ENCODE results near the gene REX1BD.

Gene REX1BD

DNA sequence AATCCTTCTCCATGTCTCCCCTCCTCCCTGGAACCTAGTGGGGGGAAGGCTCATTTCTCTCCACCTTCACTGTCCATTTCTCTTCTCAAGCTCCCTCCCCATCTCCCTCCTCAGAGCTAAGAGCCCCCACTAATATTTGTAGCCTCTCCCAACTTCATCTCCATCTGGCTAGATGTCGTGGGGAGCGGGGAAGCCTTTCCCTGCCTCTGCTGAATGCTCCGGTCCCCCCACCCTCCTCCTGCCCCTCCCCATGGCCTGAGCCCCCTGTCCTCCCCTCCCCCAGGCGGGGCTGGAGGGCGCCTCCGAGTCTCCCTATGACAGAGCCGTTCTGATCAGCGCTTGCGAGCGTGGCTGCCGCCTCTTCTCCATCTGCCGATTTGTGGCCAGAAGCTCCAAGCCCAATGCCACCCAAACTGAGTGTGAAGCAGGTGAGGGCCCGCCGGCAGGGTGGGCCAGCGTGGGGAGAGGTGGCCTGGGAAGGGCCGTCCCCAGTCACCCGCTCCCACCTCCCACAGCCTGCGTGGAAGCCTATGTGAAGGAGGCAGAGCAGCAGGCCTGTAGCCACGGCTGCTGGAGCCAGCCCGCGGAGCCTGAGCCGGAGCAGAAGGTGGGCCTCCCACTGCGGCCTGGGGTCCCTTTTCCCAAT lies 25.1 kb downstream of the REX1BD start:
- H3K27me3 ChIP-seq (replicated peaks; ENCODE audit: control insufficient read depth, insufficient read depth, low read length, poor library complexity, severe bottlenecking), result peaks cover 61% of the 10 kb centered on the region
- no peak overlapping the region for H3K4me3 ChIP-seq (ENCODE audit: insufficient read depth, low read depth, low read length, poor library complexity, severe bottlenecking)
- no peaks in the 10 kb centered on the region for H3K36me3 ChIP-seq (ENCODE audit: control insufficient read depth, insufficient read depth, low read length)
- peaks cover 28% of the 10 kb centered on the region for H3K4me1 ChIP-seq (ENCODE audit: control insufficient read depth, insufficient read depth, low read length, poor library complexity, severe bottlenecking)
- no peak overlapping the region for H3K27ac ChIP-seq (ENCODE audit: insufficient read depth, low read length, poor library complexity, severe bottlenecking)
- no peak for DNase-seq
- no peaks in the 10 kb centered on the region for H3K9me3 ChIP-seq (ENCODE audit: control insufficient read depth, low read length)

- peaks cover 40% of the 10 kb centered on the region for H3K27me3 ChIP-seq (replicated peaks; ENCODE audit: control insufficient read depth, insufficient read depth, low read length, poor library complexity, severe bottlenecking)
- no peak overlapping the region for H3K27ac ChIP-seq (ENCODE audit: insufficient read depth, low read length, poor library complexity, severe bottlenecking)
- H3K4me1 ChIP-seq (ENCODE audit: control insufficient read depth, insufficient read depth, low read length, poor library complexity, severe bottlenecking), result peaks cover 21% of the 10 kb centered on the region
- H3K36me3 ChIP-seq (ENCODE audit: control insufficient read depth, insufficient read depth, low read length), result no peaks in the 10 kb centered on the region
- no peak overlapping the region for H3K4me3 ChIP-seq (ENCODE audit: insufficient read depth, low read depth, low read length, poor library complexity, severe bottlenecking)
- H3K9me3 ChIP-seq (ENCODE audit: control insufficient read depth, low read length), result no peaks in the 10 kb centered on the region
- DNase-seq, result no peak
These were observed 27.4 kb downstream of the REX1BD start for GRCh38 chr19:18616023-18616422.

DNA sequence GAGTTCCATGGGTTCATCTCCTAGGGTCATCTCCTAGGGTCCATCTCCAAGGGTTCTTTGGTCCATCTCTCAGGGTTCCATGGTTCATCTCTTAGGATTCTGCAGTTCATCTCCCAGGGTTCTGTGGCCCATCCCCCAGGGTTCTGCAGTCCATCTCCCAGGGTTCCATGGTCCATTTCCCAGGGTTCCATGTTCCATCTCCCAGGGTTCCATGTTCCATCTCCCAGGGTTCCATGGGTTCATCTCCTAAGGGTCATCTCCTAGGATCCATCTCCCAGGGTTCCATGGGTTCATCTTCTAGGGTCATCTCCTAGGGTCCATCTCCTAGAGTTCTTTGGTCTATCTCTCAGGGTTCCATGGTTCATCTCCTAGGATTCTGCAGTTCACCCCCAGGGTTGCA lies 29.0 kb downstream of the REX1BD start:
- Histone ChIP-seq H3K4me3 (ENCODE audit: insufficient read depth, low read depth, low read length, poor library complexity, severe bottlenecking) (no peak overlapping the region), H3K36me3 (ENCODE audit: control insufficient read depth, insufficient read depth, low read length) (no peaks in the 10 kb centered on the region), H3K9me3 (ENCODE audit: control insufficient read depth, low read length) (no peaks in the 10 kb centered on the region), H3K27me3 (replicated peaks; ENCODE audit: control insufficient read depth, insufficient read depth, low read length, poor library complexity, severe bottlenecking) (peaks cover 25% of the 10 kb centered on the region), H3K27ac (ENCODE audit: insufficient read depth, low read length, poor library complexity, severe bottlenecking) (no peak overlapping the region), H3K4me1 (ENCODE audit: control insufficient read depth, insufficient read depth, low read length, poor library complexity, severe bottlenecking) (peaks cover 7% of the 10 kb centered on the region)
- DNase-seq, result no peak

- Histone ChIP-seq H3K27ac (ENCODE audit: insufficient read depth, low read length, poor library complexity, severe bottlenecking) (no peak overlapping the region), H3K4me3 (ENCODE audit: insufficient read depth, low read depth, low read length, poor library complexity, severe bottlenecking) (no peak overlapping the region), H3K27me3 (replicated peaks; ENCODE audit: control insufficient read depth, insufficient read depth, low read length, poor library complexity, severe bottlenecking) (peaks cover 19% of the 10 kb centered on the region), H3K9me3 (ENCODE audit: control insufficient read depth, low read length) (no peaks in the 10 kb centered on the region), H3K36me3 (ENCODE audit: control insufficient read depth, insufficient read depth, low read length) (no peaks in the 10 kb centered on the region), H3K4me1 (ENCODE audit: control insufficient read depth, insufficient read depth, low read length, poor library complexity, severe bottlenecking) (peaks cover 3% of the 10 kb centered on the region)
- DNase-seq, result no peak
These were observed 29.6 kb downstream of the REX1BD start for GRCh38 chr19:18618236-18618635.

DNA sequence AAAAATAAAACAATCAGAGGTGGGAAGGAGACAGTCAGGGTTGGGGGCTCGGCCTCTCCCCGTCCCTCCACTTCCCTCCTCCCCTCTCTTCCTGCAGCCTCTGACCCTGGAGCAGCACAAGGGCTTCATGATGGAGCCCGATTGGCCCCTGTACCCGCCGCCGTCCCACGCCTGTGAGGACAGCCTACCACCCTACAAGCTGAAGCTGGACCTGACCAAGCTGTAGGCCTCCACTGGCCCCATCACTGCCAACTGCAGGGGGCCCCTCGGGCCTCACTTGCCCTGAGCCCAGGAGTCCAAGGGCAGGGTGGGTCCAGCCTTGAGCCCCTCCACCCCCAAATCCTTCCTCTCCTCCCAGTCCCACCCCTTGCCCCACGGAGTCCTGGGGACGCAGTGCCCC lies 31.7 kb downstream of the REX1BD start:
- no peak for DNase-seq
- no peak overlapping the region for H3K4me3 ChIP-seq (ENCODE audit: insufficient read depth, low read depth, low read length, poor library complexity, severe bottlenecking)
- no peaks in the 10 kb centered on the region for H3K4me1 ChIP-seq (ENCODE audit: control insufficient read depth, insufficient read depth, low read length, poor library complexity, severe bottlenecking)
- peaks cover 5% of the 10 kb centered on the region for H3K27me3 ChIP-seq (replicated peaks; ENCODE audit: control insufficient read depth, insufficient read depth, low read length, poor library complexity, severe bottlenecking)
- H3K9me3 ChIP-seq (ENCODE audit: control insufficient read depth, low read length), result no peaks in the 10 kb centered on the region
- H3K27ac ChIP-seq (ENCODE audit: insufficient read depth, low read length, poor library complexity, severe bottlenecking), result no peak overlapping the region
- no peaks in the 10 kb centered on the region for H3K36me3 ChIP-seq (ENCODE audit: control insufficient read depth, insufficient read depth, low read length)

- no peaks in the 10 kb centered on the region for H3K36me3 ChIP-seq (ENCODE audit: control insufficient read depth, insufficient read depth, low read length)
- DNase-seq, result no peak
- no peaks in the 10 kb centered on the region for H3K9me3 ChIP-seq (ENCODE audit: control insufficient read depth, low read length)
- H3K27me3 ChIP-seq (replicated peaks; ENCODE audit: control insufficient read depth, insufficient read depth, low read length, poor library complexity, severe bottlenecking), result peaks cover 5% of the 10 kb centered on the region
- no peak overlapping the region for H3K4me3 ChIP-seq (ENCODE audit: insufficient read depth, low read depth, low read length, poor library complexity, severe bottlenecking)
- H3K27ac ChIP-seq (ENCODE audit: insufficient read depth, low read length, poor library complexity, severe bottlenecking), result no peak overlapping the region
- H3K4me1 ChIP-seq (ENCODE audit: control insufficient read depth, insufficient read depth, low read length, poor library complexity, severe bottlenecking), result no peaks in the 10 kb centered on the region
These were observed 32.3 kb downstream of the REX1BD start for GRCh38 chr19:18620902-18621301.

GRCh38 chr19:18626906-18627305 lies 38.3 kb downstream of the REX1BD start:
- Histone ChIP-seq H3K4me3 (ENCODE audit: insufficient read depth, low read depth, low read length, poor library complexity, severe bottlenecking) (no peak overlapping the region), H3K27ac (ENCODE audit: insufficient read depth, low read length, poor library complexity, severe bottlenecking) (no peak overlapping the region), H3K4me1 (ENCODE audit: control insufficient read depth, insufficient read depth, low read length, poor library complexity, severe bottlenecking) (no peaks in the 10 kb centered on the region), H3K36me3 (ENCODE audit: control insufficient read depth, insufficient read depth, low read length) (no peaks in the 10 kb centered on the region), H3K27me3 (replicated peaks; ENCODE audit: control insufficient read depth, insufficient read depth, low read length, poor library complexity, severe bottlenecking) (no peaks in the 10 kb centered on the region), H3K9me3 (ENCODE audit: control insufficient read depth, low read length) (no peaks in the 10 kb centered on the region)
- no peak for DNase-seq

DNA sequence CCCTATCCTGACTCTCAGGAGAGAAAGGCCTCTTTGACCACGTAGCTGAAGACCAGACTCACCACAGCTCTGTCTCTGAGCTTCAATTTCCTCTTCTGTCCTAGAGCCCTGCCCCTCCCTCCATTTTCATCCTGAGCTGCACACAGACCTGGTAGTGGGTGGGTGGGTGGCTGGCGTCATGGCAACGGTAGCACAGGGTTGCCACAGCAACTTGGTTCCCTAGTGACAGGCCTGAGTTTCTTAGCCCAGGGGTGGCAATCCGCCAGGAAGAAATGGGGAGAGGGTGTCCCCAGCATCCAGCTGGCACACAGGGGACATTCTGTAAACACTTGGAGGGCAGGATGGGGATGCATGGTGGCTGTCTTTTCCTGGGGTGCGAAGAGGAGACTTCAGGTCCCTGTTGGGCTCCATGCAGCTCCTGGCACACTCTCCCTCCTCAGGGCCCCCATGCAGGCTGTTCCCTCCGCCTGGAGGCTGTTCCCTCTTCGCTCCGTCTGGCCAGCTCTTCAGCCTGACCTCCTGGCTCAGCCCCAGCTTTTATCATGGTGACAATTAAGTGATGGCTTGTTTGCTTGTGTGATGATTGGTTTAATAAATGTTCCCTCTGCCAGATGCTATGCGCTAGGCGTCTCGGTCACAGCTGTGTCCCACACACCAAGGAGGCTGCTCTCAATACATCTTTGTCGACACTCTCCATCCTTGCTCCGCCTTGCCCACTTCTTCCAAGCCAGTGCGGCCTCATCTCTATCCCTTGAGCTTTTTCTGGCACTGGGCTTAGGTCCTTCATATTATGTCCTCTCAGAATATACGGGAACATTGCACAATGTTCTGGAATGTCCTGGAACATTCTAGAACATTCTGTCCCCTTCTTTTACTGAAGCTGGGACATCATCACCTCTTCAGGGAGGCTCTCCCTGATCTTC lies 40.8 kb downstream of the REX1BD start:
- no peaks in the 10 kb centered on the region for H3K27me3 ChIP-seq (replicated peaks; ENCODE audit: control insufficient read depth, insufficient read depth, low read length, poor library complexity, severe bottlenecking)
- H3K27ac ChIP-seq (ENCODE audit: insufficient read depth, low read length, poor library complexity, severe bottlenecking), result no peak overlapping the region
- no peak overlapping the region for H3K4me3 ChIP-seq (ENCODE audit: insufficient read depth, low read depth, low read length, poor library complexity, severe bottlenecking)
- H3K9me3 ChIP-seq (ENCODE audit: control insufficient read depth, low read length), result no peaks in the 10 kb centered on the region
- DNase-seq, result no peak
- H3K36me3 ChIP-seq (ENCODE audit: control insufficient read depth, insufficient read depth, low read length), result no peaks in the 10 kb centered on the region
- H3K4me1 ChIP-seq (ENCODE audit: control insufficient read depth, insufficient read depth, low read length, poor library complexity, severe bottlenecking), result no peaks in the 10 kb centered on the region

GRCh38 chr19:18633321-18633720 lies 44.7 kb downstream of the REX1BD start:
- no peak overlapping the region for H3K27ac ChIP-seq (ENCODE audit: insufficient read depth, low read length, poor library complexity, severe bottlenecking)
- H3K4me3 ChIP-seq (ENCODE audit: insufficient read depth, low read depth, low read length, poor library complexity, severe bottlenecking), result no peak overlapping the region
- no peak for DNase-seq
- no peaks in the 10 kb centered on the region for H3K36me3 ChIP-seq (ENCODE audit: control insufficient read depth, insufficient read depth, low read length)
- H3K9me3 ChIP-seq (ENCODE audit: control insufficient read depth, low read length), result no peaks in the 10 kb centered on the region
- peaks cover 7% of the 10 kb centered on the region for H3K4me1 ChIP-seq (ENCODE audit: control insufficient read depth, insufficient read depth, low read length, poor library complexity, severe bottlenecking)
- H3K27me3 ChIP-seq (replicated peaks; ENCODE audit: control insufficient read depth, insufficient read depth, low read length, poor library complexity, severe bottlenecking), result no peaks in the 10 kb centered on the region

- Histone ChIP-seq H3K4me3 (ENCODE audit: insufficient read depth, low read depth, low read length, poor library complexity, severe bottlenecking) (no peak overlapping the region), H3K27me3 (replicated peaks; ENCODE audit: control insufficient read depth, insufficient read depth, low read length, poor library complexity, severe bottlenecking) (no peaks in the 10 kb centered on the region), H3K27ac (ENCODE audit: insufficient read depth, low read length, poor library complexity, severe bottlenecking) (no peak overlapping the region), H3K9me3 (ENCODE audit: control insufficient read depth, low read length) (no peaks in the 10 kb centered on the region), H3K36me3 (ENCODE audit: control insufficient read depth, insufficient read depth, low read length) (no peaks in the 10 kb centered on the region), H3K4me1 (ENCODE audit: control insufficient read depth, insufficient read depth, low read length, poor library complexity, severe bottlenecking) (peaks cover 7% of the 10 kb centered on the region)
- no peak for DNase-seq
These were observed 46.2 kb downstream of the REX1BD start for GRCh38 chr19:18634612-18635297.
